ENCODE measurements around the gene LYPLAL1. TPM values are rescaled to one million over a fixed set of nuclear protein-coding genes. Genes with fewer than 3 reads are reported as not detected.

LYPLAL1 gene
- total and polyA plus RNA-seq, 2 of the 8 experiments (the other 6 are each of a cell fraction or from before 2014, with no cell fraction given): 6.3 to 23.8 TPM

- TF ChIP-seq SRF (IDR thresholded peaks at IDR 0.05; ENCODE audit: low read depth, low read length): no peak
- no peak for TF ChIP-seq GABPA (IDR thresholded peaks at IDR 0.05; ENCODE audit: borderline replicate concordance, insufficient read depth, low read length)
- TF ChIP-seq TAF7 (optimal IDR thresholded peaks at IDR 0.05; ENCODE audit: borderline replicate concordance, low read depth, low read length): no peak
- no peak for TF ChIP-seq USF2 (IDR thresholded peaks at IDR 0.05; ENCODE audit: low read length)
- TF ChIP-seq JUND (IDR thresholded peaks at IDR 0.05; ENCODE audit: low read length): no peak
- no peak for TF ChIP-seq CBX8 (IDR thresholded peaks at IDR 0.05; ENCODE audit: borderline replicate concordance, low read depth, low read length)
Observed at GRCh38 chr1:219220945-219221344, 47.3 kb downstream of the LYPLAL1 start (continued).

Data from H1 (cell line).